GM13977 (cell line): ENCODE measurements around the gene SYNPO2.
"Not testable (repeated sequence)": the region's sequence is repeated elsewhere in the genome, so short reads cannot be mapped to it uniquely, and the experiment has no call there.

Source experiments
- DNase-seq: peaks from one replicate; pipeline ENCODE4 v3.0.0; 2012; ENCODE audit warnings: low spot score
- in situ Hi-C: fragments of 300-500 bp; cut with MboI; formaldehyde crosslinking; loops from one replicate; pipeline ENCODE4 v1.12.0; 2022; ENCODE audit warnings: low sequenced_read_pairs, low pct_unique_long_range_greater_than_20kb, mixed read lengths, inconsistent platforms; ENCODE audit not compliant: unreplicated experiment
- TF ChIP-seq, protein P1 (sequence below): IDR thresholded peaks from 2 replicates; pipeline ENCODE4 v1.5.1; 2012; ENCODE audit warnings: mild to moderate bottlenecking, control low read depth; ENCODE audit not compliant: insufficient read depth; ENCODE audit errors: extremely low read depth, missing control alignments

Gene SYNPO2

DNA sequence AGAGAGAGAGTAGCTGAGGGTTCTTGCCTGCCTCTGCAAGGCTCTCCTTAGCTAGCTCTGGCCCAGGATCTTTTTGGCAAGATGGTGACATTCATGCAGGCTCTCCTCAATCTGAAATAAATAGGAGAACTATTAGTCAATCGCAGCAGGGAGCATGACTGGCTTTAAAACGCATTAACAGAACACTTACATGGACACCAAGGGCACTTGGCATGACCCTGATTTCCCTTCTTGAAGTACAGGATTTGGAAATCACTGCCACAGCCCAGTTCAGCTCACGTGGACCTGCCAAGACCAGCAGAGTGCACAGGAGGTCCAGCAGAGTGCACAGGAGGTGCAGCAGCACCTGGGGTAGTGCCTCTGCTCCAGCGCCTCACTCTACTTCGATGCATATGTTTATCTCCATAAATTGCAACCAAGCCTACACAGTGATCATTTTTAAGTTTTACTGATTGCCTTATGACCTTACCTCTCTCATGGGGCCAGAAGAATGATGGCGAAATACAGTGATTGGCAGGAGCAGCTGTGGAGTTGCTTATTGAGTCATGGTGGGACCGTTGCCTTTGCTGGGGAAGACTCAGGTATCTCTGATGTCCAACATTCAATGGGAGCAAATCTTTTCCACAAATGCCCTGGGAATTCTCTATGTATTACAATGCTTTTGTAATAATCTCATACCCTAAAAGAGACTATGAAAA, 122.4 kb downstream of the SYNPO2 start:
- DNase-seq: no peak
- TF ChIP-seq, protein P1, sequence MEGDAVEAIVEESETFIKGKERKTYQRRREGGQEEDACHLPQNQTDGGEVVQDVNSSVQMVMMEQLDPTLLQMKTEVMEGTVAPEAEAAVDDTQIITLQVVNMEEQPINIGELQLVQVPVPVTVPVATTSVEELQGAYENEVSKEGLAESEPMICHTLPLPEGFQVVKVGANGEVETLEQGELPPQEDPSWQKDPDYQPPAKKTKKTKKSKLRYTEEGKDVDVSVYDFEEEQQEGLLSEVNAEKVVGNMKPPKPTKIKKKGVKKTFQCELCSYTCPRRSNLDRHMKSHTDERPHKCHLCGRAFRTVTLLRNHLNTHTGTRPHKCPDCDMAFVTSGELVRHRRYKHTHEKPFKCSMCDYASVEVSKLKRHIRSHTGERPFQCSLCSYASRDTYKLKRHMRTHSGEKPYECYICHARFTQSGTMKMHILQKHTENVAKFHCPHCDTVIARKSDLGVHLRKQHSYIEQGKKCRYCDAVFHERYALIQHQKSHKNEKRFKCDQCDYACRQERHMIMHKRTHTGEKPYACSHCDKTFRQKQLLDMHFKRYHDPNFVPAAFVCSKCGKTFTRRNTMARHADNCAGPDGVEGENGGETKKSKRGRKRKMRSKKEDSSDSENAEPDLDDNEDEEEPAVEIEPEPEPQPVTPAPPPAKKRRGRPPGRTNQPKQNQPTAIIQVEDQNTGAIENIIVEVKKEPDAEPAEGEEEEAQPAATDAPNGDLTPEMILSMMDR: no peak
- in situ Hi-C loops: no loop called here

- TF ChIP-seq, protein P1: no peak
- no peak for DNase-seq
- in situ Hi-C loops: no loop called here
These were observed 122.9 kb downstream of the SYNPO2 start for GRCh38 chr4:119011607-119011988.

- DNase-seq: no peak
- TF ChIP-seq, protein P1: no peak
- in situ Hi-C loops: no loop called here
These were observed 126.0 kb downstream of the SYNPO2 start for GRCh38 chr4:119014658-119015057.

DNA sequence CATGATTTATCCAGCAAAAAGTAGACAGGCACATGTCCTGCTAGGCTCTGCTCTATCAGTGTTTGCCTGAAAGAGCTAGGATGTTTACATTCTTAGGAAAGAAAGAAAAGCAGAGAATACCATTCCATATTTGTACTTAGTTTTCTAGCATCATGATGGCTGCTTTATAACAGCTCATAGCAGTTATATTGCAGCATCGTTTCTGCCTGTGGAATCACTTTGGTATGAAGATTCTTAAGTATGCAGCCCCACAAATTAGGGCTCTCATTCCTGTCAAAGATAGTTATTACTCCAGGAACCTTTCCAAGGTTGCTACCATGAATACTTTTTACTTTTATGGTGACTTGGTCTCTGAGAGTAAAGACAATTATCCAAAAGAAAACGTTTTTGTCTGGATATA, 128.0 kb downstream of the SYNPO2 start:
- in situ Hi-C loops: no loop called here
- TF ChIP-seq, protein P1: no peak
- DNase-seq: no peak

DNA sequence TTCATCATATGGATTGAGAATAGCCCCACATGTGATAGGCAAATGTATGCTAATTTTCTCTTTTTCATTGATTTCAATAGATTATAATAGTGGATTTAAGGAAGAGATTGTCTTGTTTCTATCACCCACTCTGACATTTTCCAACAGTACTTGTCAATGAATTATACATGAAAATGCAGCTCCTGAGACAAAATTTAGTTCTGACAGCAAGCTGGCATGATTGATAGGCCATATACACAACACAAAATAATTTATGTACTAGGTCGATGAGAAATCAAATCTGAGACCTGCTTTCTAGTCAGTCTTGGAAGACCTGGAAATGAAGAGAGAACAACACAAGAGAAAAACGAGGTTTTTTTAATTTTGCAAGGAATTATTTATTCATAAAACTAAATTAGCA, 129.0 kb downstream of the SYNPO2 start:
- no peak for DNase-seq
- TF ChIP-seq, protein P1: no peak
- in situ Hi-C loops: no loop called here

DNA sequence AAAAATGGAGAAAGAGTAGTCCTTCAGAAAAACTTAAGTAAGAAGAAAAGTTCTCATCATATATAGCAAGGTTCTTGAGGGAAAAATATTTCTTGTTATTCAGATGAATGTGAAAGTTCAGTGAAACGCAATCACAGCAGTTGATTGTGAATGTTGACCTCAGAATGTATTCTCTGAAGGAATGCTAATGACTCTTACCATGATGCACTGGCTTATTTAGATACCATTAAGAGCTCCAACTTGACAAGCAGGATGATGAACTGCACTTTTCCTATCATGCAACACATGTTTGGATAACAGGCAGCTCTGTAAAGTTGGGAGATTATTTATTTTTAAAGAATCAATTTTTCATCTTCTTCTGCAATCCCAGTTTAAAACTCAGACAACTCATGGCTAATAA, 131.5 kb downstream of the SYNPO2 start:
- TF ChIP-seq, protein P1: no peak
- in situ Hi-C loops: no loop called here
- no peak for DNase-seq

GRCh38 chr4:119022520-119022919, 133.9 kb downstream of the SYNPO2 start:
- DNase-seq, in situ Hi-C loops: not testable (repeated sequence)
